ENCODE measurements around the gene CD48.

Gene CD48

DNA sequence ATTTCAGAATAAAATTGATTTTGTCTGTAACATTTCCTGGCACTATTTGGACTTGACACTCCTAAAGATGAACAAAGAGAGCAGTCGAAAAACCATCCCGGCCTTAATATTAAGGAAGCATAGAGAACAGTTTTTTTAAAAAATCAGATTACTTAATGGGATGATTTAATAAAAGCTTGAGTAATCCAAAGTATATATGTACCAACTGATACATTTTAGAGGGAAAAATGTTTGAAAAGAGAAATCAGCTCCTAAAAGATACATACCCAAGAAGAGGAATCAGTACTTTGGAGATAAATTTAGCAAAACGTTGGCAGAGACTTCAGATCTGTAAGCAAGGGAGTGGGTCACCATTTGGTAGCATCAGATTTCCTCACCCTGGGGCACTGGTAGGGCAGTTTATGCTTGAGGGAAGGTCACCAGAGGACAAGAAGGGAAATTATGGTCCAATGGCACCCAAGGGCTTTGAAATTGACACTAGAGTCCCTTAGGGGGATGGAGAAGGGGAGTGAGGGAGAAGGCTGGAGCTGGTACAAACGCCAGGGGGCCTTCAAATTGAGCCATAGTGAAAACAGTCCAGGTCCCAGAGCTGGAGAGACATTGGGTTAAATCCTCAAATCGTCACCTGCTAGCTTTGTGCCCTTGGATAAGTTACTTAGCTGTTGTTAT lies 33.4 kb upstream of the CD48 start:
- Histone ChIP-seq H3K36me3 (ENCODE audit: control insufficient read depth, insufficient read depth, low read length) (no peaks in the 10 kb centered on the region), H4K5ac (ENCODE audit: low read length) (peak overlapping the region; percentile 34), H2BK5ac (ENCODE audit: low read length) (no peak overlapping the region), H3K4me1 (ENCODE audit: control insufficient read depth, low read depth, low read length) (peaks cover 3% of the 10 kb centered on the region), H3K23ac (ENCODE audit: low read length) (no peak overlapping the region), H2AK5ac (ENCODE audit: low read length) (no peak overlapping the region), H3K4me2 (ENCODE audit: low read length) (no peak overlapping the region), H3K18ac (ENCODE audit: low read length) (no peak overlapping the region), H4K8ac (ENCODE audit: low read depth, low read length) (no peak overlapping the region), H3K27me3 (ENCODE audit: insufficient read depth, low read length, poor library complexity) (no peaks in the 10 kb centered on the region), H3K4ac (ENCODE audit: low read depth, low read length) (no peak overlapping the region), H3K79me1 (ENCODE audit: low read length) (no peaks in the 10 kb centered on the region), H2BK120ac (ENCODE audit: low read depth, low read length) (no peak overlapping the region), H3K27ac (ENCODE audit: low read depth, low read length) (no peak overlapping the region), H2BK15ac (replicated peaks; ENCODE audit: low read depth) (no peak overlapping the region), H3K56ac (ENCODE audit: low read length) (no peak overlapping the region), H3K79me2 (ENCODE audit: control insufficient read depth, insufficient read depth, low read length) (no peaks in the 10 kb centered on the region), H3K4me3 (ENCODE audit: low read length) (no peak overlapping the region), H3K9ac (ENCODE audit: low read length) (no peak overlapping the region)
- WGBS (ENCODE audit: extremely low coverage, insufficient coverage, low lambda C conversion rate), result no CpG with 5 or more reads among the region's 5 CpGs
- DNase-seq, result no peak

DNA sequence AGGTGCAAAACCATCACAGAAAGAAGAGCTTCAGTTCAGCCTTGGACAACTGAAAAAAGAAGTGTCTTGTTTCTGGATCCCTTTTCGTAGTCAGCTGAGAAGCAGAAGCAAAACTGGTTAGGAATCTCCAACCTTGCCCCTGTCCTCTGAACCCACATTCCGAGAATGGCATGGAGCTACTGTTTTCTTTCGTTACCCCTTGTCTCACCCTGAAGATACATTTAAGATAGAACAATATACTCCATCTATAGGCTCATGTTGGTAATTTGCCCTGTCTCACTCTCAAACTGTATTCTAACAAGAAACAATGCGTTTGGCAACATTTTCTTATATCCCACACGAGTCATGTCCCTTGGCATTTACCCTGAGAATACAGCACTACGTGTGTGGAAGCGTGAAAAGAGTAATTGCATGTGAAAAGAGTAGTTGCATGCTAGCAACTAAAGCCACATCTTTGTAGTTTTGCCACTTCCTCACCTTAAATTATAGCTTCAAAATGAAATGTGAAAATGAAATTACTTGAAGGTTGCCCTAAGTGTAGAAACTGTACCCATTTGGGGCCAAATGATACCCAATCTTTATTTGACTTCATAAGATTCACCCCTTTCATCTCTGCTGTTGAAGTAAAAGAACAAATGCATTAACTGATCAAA lies 32.7 kb upstream of the CD48 start:
- Histone ChIP-seq H3K4ac (ENCODE audit: low read depth, low read length) (no peak overlapping the region), H2AK5ac (ENCODE audit: low read length) (no peak overlapping the region), H3K27me3 (ENCODE audit: insufficient read depth, low read length, poor library complexity) (no peaks in the 10 kb centered on the region), H3K79me2 (ENCODE audit: control insufficient read depth, insufficient read depth, low read length) (no peaks in the 10 kb centered on the region), H2BK5ac (ENCODE audit: low read length) (no peak overlapping the region), H2BK15ac (replicated peaks; ENCODE audit: low read depth) (no peak overlapping the region), H3K27ac (ENCODE audit: low read depth, low read length) (no peak overlapping the region), H3K79me1 (ENCODE audit: low read length) (no peaks in the 10 kb centered on the region), H3K4me2 (ENCODE audit: low read length) (no peak overlapping the region), H2BK120ac (ENCODE audit: low read depth, low read length) (no peak overlapping the region), H3K9ac (ENCODE audit: low read length) (no peak overlapping the region), H4K8ac (ENCODE audit: low read depth, low read length) (no peak overlapping the region), H3K4me1 (ENCODE audit: control insufficient read depth, low read depth, low read length) (peaks cover 3% of the 10 kb centered on the region), H3K4me3 (ENCODE audit: low read length) (no peak overlapping the region), H3K56ac (ENCODE audit: low read length) (no peak overlapping the region), H3K18ac (ENCODE audit: low read length) (no peak overlapping the region), H4K5ac (ENCODE audit: low read length) (no peak overlapping the region), H3K36me3 (ENCODE audit: control insufficient read depth, insufficient read depth, low read length) (no peaks in the 10 kb centered on the region), H3K23ac (ENCODE audit: low read length) (no peak overlapping the region)
- no CpG with 5 or more reads among the region's 7 CpGs for WGBS (ENCODE audit: extremely low coverage, insufficient coverage, low lambda C conversion rate)
- no peak for DNase-seq

DNA sequence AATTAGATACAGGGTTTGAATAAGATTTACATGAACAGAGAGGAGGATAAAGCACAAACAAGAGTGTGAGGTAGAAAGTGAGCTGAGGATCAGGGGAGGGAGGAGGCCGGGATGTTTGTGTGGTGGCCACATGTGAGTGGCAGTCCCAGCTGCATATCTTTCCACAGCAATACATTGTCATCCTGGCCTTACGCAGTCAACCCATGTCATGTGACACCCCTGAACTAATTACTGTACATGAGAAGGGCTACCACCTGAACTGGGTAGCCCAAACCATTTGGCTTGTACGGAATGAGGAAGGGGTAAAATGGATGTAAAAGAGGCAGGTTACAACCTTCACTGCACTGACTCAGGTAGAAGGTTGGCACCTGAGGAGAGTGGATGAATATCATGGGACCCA lies 31.6 kb upstream of the CD48 start:
- H3K4me3 ChIP-seq (ENCODE audit: low read length), result no peak overlapping the region
- peaks cover 3% of the 10 kb centered on the region for H3K4me1 ChIP-seq (ENCODE audit: control insufficient read depth, low read depth, low read length)
- H3K79me2 ChIP-seq (ENCODE audit: control insufficient read depth, insufficient read depth, low read length), result no peaks in the 10 kb centered on the region
- no peak overlapping the region for H2BK5ac ChIP-seq (ENCODE audit: low read length)
- H3K27me3 ChIP-seq (ENCODE audit: insufficient read depth, low read length, poor library complexity), result no peaks in the 10 kb centered on the region
- no peak overlapping the region for H3K9ac ChIP-seq (ENCODE audit: low read length)
- no peak overlapping the region for H4K8ac ChIP-seq (ENCODE audit: low read depth, low read length)
- H2BK120ac ChIP-seq (ENCODE audit: low read depth, low read length), result no peak overlapping the region
- no peak overlapping the region for H3K56ac ChIP-seq (ENCODE audit: low read length)
- no peak overlapping the region for H3K18ac ChIP-seq (ENCODE audit: low read length)
- H3K36me3 ChIP-seq (ENCODE audit: control insufficient read depth, insufficient read depth, low read length), result no peaks in the 10 kb centered on the region
- no CpG with 5 or more reads among the region's 3 CpGs for WGBS (ENCODE audit: extremely low coverage, insufficient coverage, low lambda C conversion rate)
- no peak for DNase-seq
- no peak overlapping the region for H2BK15ac ChIP-seq (replicated peaks; ENCODE audit: low read depth)
- no peak overlapping the region for H3K27ac ChIP-seq (ENCODE audit: low read depth, low read length)
- no peak overlapping the region for H2AK5ac ChIP-seq (ENCODE audit: low read length)
- H4K5ac ChIP-seq (ENCODE audit: low read length), result peak overlapping the region; percentile 6
- no peak overlapping the region for H3K23ac ChIP-seq (ENCODE audit: low read length)
- H3K4ac ChIP-seq (ENCODE audit: low read depth, low read length), result no peak overlapping the region
- no peak overlapping the region for H3K4me2 ChIP-seq (ENCODE audit: low read length)
- no peaks in the 10 kb centered on the region for H3K79me1 ChIP-seq (ENCODE audit: low read length)

DNA sequence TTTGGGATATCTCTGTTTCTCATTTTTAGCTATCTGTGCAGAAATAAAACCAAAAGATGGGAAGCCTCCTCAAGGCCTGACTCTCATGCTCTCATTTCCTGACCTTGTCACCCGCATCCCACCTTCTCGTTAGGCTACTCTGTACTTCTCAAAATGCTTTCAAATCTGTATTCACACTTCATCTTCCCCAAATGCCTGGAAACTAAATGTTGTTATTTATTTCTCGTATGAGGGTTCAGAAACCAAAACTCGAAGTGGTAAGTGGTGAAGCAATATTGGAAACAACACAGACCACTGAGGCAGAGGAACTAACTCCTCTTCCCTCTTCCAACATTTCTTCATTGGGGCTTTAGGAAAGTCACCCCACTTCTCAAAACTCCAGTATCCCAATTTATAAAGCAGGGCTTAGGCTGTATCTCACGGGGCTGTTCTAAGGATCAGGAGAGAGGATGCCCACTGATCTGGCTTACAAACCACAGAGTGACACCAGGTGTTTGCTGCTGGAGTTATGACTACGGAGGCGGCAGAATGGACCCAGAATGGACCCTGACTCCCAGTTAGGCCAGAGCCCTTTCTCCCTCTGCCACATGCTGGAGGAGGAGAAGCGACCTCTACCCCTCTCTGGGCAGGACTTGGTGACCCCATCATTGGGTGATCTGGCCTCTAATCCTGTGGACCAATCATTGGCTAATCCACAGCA lies 31.0 kb upstream of the CD48 start:
- H4K8ac ChIP-seq (ENCODE audit: low read depth, low read length), result no peak overlapping the region
- H2AK5ac ChIP-seq (ENCODE audit: low read length), result no peak overlapping the region
- H4K5ac ChIP-seq (ENCODE audit: low read length), result no peak overlapping the region
- no peak overlapping the region for H3K56ac ChIP-seq (ENCODE audit: low read length)
- no peak overlapping the region for H3K27ac ChIP-seq (ENCODE audit: low read depth, low read length)
- no peak overlapping the region for H2BK15ac ChIP-seq (replicated peaks; ENCODE audit: low read depth)
- H3K4me3 ChIP-seq (ENCODE audit: low read length), result no peak overlapping the region
- H3K9ac ChIP-seq (ENCODE audit: low read length), result no peak overlapping the region
- H3K27me3 ChIP-seq (ENCODE audit: insufficient read depth, low read length, poor library complexity), result no peaks in the 10 kb centered on the region
- DNase-seq, result no peak
- H3K4ac ChIP-seq (ENCODE audit: low read depth, low read length), result peak overlapping the region; percentile 56
- H2BK120ac ChIP-seq (ENCODE audit: low read depth, low read length), result no peak overlapping the region
- H3K79me1 ChIP-seq (ENCODE audit: low read length), result no peaks in the 10 kb centered on the region
- no peak overlapping the region for H3K23ac ChIP-seq (ENCODE audit: low read length)
- no peak overlapping the region for H3K4me2 ChIP-seq (ENCODE audit: low read length)
- H2BK5ac ChIP-seq (ENCODE audit: low read length), result no peak overlapping the region
- H3K18ac ChIP-seq (ENCODE audit: low read length), result no peak overlapping the region
- no CpG with 5 or more reads among the region's 8 CpGs for WGBS (ENCODE audit: extremely low coverage, insufficient coverage, low lambda C conversion rate)
- peaks cover 3% of the 10 kb centered on the region for H3K4me1 ChIP-seq (ENCODE audit: control insufficient read depth, low read depth, low read length)
- no peaks in the 10 kb centered on the region for H3K36me3 ChIP-seq (ENCODE audit: control insufficient read depth, insufficient read depth, low read length)
- no peaks in the 10 kb centered on the region for H3K79me2 ChIP-seq (ENCODE audit: control insufficient read depth, insufficient read depth, low read length)

DNA sequence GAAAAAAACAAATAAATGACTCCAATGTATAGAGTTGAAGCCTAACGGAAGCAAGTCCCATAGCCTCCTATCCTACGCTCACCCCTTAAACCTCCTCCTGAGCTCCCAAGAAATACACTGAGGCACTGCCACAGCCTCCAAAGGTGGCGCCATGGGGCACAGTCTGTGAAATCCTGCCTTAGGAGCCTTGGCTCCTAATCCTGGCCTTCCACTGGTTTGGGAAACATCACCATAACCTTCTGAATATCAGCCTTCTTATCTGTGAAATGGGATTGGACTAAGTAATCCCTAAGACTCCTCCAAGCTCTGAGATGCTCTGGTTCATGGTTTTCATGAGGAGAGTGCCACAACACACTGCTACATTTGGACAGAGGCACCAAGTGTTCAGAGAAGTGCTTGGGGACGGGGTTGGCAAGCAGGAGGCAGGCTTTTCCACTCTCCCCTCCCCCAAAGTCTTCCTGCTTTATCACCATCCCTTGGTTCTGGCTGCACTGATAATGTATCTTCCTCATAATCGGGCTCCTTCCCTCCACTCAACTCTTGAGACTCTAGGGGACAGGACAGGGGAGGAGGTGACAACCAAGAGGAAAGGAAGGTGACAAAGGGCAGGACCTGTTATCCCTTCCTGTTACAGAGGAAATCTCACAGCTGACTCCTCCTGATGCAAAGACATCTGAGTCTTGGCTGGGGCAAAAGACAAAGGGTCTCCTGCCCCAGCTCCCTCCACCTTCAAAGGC lies 30.2 kb upstream of the CD48 start:
- peak; percentile 85 for DNase-seq
- no peak overlapping the region for H2AK5ac ChIP-seq (ENCODE audit: low read length)
- H3K27ac ChIP-seq (ENCODE audit: low read depth, low read length), result no peak overlapping the region
- no peak overlapping the region for H3K4me2 ChIP-seq (ENCODE audit: low read length)
- H3K79me1 ChIP-seq (ENCODE audit: low read length), result no peaks in the 10 kb centered on the region
- H4K5ac ChIP-seq (ENCODE audit: low read length), result no peak overlapping the region
- H3K79me2 ChIP-seq (ENCODE audit: control insufficient read depth, insufficient read depth, low read length), result no peaks in the 10 kb centered on the region
- no peak overlapping the region for H4K8ac ChIP-seq (ENCODE audit: low read depth, low read length)
- H3K18ac ChIP-seq (ENCODE audit: low read length), result no peak overlapping the region
- no CpG with 5 or more reads among the region's 5 CpGs for WGBS (ENCODE audit: extremely low coverage, insufficient coverage, low lambda C conversion rate)
- H3K56ac ChIP-seq (ENCODE audit: low read length), result no peak overlapping the region
- no peak overlapping the region for H3K9ac ChIP-seq (ENCODE audit: low read length)
- no peaks in the 10 kb centered on the region for H3K36me3 ChIP-seq (ENCODE audit: control insufficient read depth, insufficient read depth, low read length)
- H3K23ac ChIP-seq (ENCODE audit: low read length), result no peak overlapping the region
- H2BK120ac ChIP-seq (ENCODE audit: low read depth, low read length), result no peak overlapping the region
- H2BK5ac ChIP-seq (ENCODE audit: low read length), result no peak overlapping the region
- H3K4ac ChIP-seq (ENCODE audit: low read depth, low read length), result no peak overlapping the region
- H3K4me1 ChIP-seq (ENCODE audit: control insufficient read depth, low read depth, low read length), result peaks cover 3% of the 10 kb centered on the region
- H3K4me3 ChIP-seq (ENCODE audit: low read length), result no peak overlapping the region
- H2BK15ac ChIP-seq (replicated peaks; ENCODE audit: low read depth), result no peak overlapping the region
- H3K27me3 ChIP-seq (ENCODE audit: insufficient read depth, low read length, poor library complexity), result no peaks in the 10 kb centered on the region
